Vagina (tissue), 2 donors: Measurements from ENCODE around the gene AGAP3. TPM values are rescaled to one million over a fixed set of nuclear protein-coding genes. Genes with fewer than 3 reads are reported as not detected.

Experiments used
- DNase-seq, 2 donors: peaks; one replicate each; pipeline ENCODE4 v3.0.0-alpha.2; 2017; ENCODE audit errors: extremely low spot score in 2 of 2
- H3K27ac ChIP-seq: fragments of 200-600 bp; sonication (generic); one replicate; pipeline ENCODE4 v1.5.1; 2019
- H3K27me3 ChIP-seq: fragments of 200-600 bp; sonication (generic); one replicate; pipeline ENCODE4 v1.5.1; 2019
- H3K36me3 ChIP-seq, 2 donors: fragments of 200-600 bp; sonication (generic); one replicate each; pipeline ENCODE4 v1.5.1; 2017 to 2019
- H3K4me1 ChIP-seq: fragments of 200-600 bp; sonication (generic); one replicate; pipeline ENCODE4 v1.5.1; 2019
- H3K4me3 ChIP-seq, 2 donors: fragments of 200-600 bp; sonication (generic); 1 replicate in 1 of 2; 2 replicates in 1 of 2; pipeline ENCODE4 v1.5.1; 2016 to 2019
- H3K9me3 ChIP-seq: fragments of 200-600 bp; sonication (generic); one replicate; pipeline ENCODE4 v1.5.1; 2019
- POLR2A ChIP-seq, 2 donors: fragments of 450-650 bp; IDR thresholded peaks; one replicate each; pipeline ENCODE4 v1.6.1; 2017; ENCODE audit warnings: antibody characterized with exemption in 2 of 2, mild to moderate bottlenecking in 2 of 2, moderate library complexity in 2 of 2
- POLR2AphosphoS5 ChIP-seq, 2 donors: sonication (generic); formaldehyde crosslinking; IDR thresholded peaks; one replicate each; pipeline ENCODE4 v1.9.0; 2017; ENCODE audit warnings: antibody characterized with exemption in 2 of 2, mild to moderate bottlenecking in 2 of 2, low read depth in 1 of 2; ENCODE audit not compliant: insufficient read depth in 1 of 2
- intact Hi-C: fragments of 100-400 bp; cut with DNase I; formaldehyde crosslinking; loops from one replicate; pipeline ENCODE4 v1.15.1; 2023
- total RNA-seq: library from RNA; depleted of rRNA; stranded (reverse); fragments of >200 nt; gene quantifications from one replicate; pipeline ENCODE4 v1.2.3, GENCODE V29; 2016
- TF ChIP-seq, protein P1 (sequence below), 3 experiments: fragments of 450-650 bp in 2 of 3; fragments of 200-600 bp in 1 of 3; sonication (generic) in 1 of 3; IDR thresholded peaks; one replicate each; pipeline ENCODE4 v1.5.1; 2017 to 2019; ENCODE audit warnings: antibody characterized with exemption in 3 of 3, mild to moderate bottlenecking in 2 of 3, moderate library complexity in 2 of 3

Gene AGAP3
- total RNA-seq, 1 donor from 2014 or later, result 98.2 TPM

- Histone ChIP-seq H3K9me3 (no peaks in the 10 kb centered on the region), H3K36me3 (peaks cover 0 to 60% of the 10 kb centered on the region in 2 donors), H3K4me3 (no peak overlapping the region), H3K27me3 (no peaks in the 10 kb centered on the region), H3K4me1 (peaks cover 29% of the 10 kb centered on the region), H3K27ac (no peak overlapping the region)
- TF ChIP-seq, protein P1, sequence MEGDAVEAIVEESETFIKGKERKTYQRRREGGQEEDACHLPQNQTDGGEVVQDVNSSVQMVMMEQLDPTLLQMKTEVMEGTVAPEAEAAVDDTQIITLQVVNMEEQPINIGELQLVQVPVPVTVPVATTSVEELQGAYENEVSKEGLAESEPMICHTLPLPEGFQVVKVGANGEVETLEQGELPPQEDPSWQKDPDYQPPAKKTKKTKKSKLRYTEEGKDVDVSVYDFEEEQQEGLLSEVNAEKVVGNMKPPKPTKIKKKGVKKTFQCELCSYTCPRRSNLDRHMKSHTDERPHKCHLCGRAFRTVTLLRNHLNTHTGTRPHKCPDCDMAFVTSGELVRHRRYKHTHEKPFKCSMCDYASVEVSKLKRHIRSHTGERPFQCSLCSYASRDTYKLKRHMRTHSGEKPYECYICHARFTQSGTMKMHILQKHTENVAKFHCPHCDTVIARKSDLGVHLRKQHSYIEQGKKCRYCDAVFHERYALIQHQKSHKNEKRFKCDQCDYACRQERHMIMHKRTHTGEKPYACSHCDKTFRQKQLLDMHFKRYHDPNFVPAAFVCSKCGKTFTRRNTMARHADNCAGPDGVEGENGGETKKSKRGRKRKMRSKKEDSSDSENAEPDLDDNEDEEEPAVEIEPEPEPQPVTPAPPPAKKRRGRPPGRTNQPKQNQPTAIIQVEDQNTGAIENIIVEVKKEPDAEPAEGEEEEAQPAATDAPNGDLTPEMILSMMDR (IDR thresholded peaks at IDR 0.05), result no peak
- TF ChIP-seq POLR2A (IDR thresholded peaks at IDR 0.05), result no peak
- DNase-seq, result no peak
- intact Hi-C loops, result no loop called here
Observed at GRCh38 chr7:151129117-151129959, 43.1 kb downstream of the AGAP3 start.

DNA sequence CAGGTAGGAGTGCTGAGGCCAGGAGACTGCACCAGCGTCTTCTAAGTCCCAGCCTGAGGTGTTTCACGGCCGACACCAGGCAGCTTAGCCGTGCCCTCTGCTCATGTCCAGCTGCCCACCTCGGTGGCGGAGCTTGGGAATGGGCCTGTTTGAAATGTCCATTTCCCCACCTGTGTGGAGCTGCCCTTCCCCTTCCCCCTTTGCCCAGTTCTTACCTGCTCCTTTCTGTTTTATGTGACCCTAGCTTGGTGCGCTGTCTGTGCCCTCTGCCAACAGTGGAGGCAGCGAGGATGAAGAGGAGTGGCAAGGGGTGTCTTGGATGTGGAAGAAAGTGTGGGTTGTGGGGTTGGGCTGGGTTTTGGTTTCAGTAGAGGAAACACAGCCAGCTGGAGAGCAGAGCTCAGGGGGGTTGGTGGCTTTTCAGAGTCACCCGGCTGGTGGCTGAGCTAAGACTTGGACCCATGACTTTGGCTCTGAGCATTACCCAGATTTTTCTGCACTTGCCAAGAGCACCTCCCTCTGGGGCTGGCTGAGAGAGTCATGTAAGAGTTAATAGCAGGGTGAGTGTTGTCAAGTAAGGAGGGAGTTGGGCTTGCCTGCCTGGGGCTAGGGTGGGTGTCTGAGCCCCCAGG, 43.8 kb downstream of the AGAP3 start:
- H3K36me3 ChIP-seq, result peaks cover 0 to 67% of the 10 kb centered on the region in 2 donors
- peaks cover 22% of the 10 kb centered on the region for H3K4me1 ChIP-seq
- no peak overlapping the region for H3K4me3 ChIP-seq
- no peak for DNase-seq
- H3K27me3 ChIP-seq, result no peaks in the 10 kb centered on the region
- H3K9me3 ChIP-seq, result no peaks in the 10 kb centered on the region
- TF ChIP-seq, protein P1 (IDR thresholded peaks at IDR 0.05), result no peak
- no peak for TF ChIP-seq POLR2A (IDR thresholded peaks at IDR 0.05)
- intact Hi-C loops, result no loop called here
- H3K27ac ChIP-seq, result no peak overlapping the region

- no peak for DNase-seq
- Histone ChIP-seq H3K4me1 (peaks cover 15% of the 10 kb centered on the region), H3K9me3 (no peaks in the 10 kb centered on the region), H3K36me3 (peaks cover 0 to 71% of the 10 kb centered on the region in 2 donors), H3K27ac (no peak overlapping the region), H3K4me3 (no peak overlapping the region), H3K27me3 (no peaks in the 10 kb centered on the region)
- intact Hi-C loops, result no loop called here
- no peak for TF ChIP-seq POLR2A (IDR thresholded peaks at IDR 0.05)
- TF ChIP-seq, protein P1 (IDR thresholded peaks at IDR 0.05), result no peak
Observed at GRCh38 chr7:151130741-151131157, 44.5 kb downstream of the AGAP3 start.

DNA sequence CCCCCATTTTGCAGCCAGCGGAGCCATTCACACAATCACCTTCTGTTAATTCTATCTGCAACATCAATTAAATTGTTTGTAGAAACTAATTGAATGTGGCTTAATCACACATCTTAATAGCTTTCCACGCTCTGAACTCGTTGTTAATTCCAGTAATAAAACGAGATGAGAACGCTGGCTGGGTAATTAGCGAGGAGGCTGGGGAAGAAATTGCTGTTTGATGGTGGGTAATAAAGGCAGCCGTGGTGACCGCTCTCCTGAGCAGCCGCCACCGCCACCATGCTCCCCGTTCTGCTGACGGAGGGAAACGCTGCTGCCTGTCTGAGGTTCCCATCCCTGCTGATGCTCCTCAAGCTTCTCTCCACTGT, 44.9 kb downstream of the AGAP3 start:
- intact Hi-C loops, result no loop called here
- H3K27ac ChIP-seq, result no peak overlapping the region
- no peak for DNase-seq
- H3K4me1 ChIP-seq, result peaks cover 10% of the 10 kb centered on the region
- H3K4me3 ChIP-seq, result no peak overlapping the region
- no peaks in the 10 kb centered on the region for H3K27me3 ChIP-seq
- no peaks in the 10 kb centered on the region for H3K9me3 ChIP-seq
- H3K36me3 ChIP-seq, result peaks cover 0 to 76% of the 10 kb centered on the region in 2 donors
- TF ChIP-seq, protein P1 (IDR thresholded peaks at IDR 0.05), result no peak
- TF ChIP-seq POLR2A (IDR thresholded peaks at IDR 0.05), result no peak
- no peak for TF ChIP-seq POLR2AphosphoS5 (IDR thresholded peaks at IDR 0.05; ENCODE audit: insufficient read depth in 1 of 2, low read depth in 1 of 2)
